ENCODE data around the gene ZNF613.

DNA sequence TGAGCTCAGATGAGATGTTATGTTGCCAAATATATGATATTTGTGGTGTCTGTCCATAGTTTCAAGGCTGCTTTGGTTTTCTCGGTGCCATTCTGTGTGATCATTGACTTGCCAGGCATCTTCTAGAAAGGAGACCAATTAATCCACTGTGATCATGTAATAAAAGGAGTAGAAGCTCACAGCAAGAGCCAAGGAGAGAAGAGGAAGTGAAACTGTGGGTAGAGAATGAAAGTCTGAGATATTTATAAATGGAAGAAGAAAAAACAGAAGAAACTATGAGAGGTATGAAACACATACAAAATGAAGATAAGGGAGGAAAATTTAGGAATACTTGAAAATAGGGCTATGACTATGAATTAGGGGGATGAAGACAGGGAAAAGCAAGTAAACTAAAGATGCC lies 11.1 kb upstream of the ZNF613 start:
- no peak for TF ChIP-seq POLR2A (IDR thresholded peaks at IDR 0.05; ENCODE audit: low read depth, low read length)
- no peak for TF ChIP-seq POLR2AphosphoS5 (IDR thresholded peaks at IDR 0.05; ENCODE audit: insufficient read depth, low read depth, low read length)
- TF ChIP-seq, protein P1, sequence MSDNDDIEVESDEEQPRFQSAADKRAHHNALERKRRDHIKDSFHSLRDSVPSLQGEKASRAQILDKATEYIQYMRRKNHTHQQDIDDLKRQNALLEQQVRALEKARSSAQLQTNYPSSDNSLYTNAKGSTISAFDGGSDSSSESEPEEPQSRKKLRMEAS (IDR thresholded peaks at IDR 0.05; ENCODE audit: insufficient read depth, insufficient read length): no peak
- TF ChIP-seq, protein P2, sequence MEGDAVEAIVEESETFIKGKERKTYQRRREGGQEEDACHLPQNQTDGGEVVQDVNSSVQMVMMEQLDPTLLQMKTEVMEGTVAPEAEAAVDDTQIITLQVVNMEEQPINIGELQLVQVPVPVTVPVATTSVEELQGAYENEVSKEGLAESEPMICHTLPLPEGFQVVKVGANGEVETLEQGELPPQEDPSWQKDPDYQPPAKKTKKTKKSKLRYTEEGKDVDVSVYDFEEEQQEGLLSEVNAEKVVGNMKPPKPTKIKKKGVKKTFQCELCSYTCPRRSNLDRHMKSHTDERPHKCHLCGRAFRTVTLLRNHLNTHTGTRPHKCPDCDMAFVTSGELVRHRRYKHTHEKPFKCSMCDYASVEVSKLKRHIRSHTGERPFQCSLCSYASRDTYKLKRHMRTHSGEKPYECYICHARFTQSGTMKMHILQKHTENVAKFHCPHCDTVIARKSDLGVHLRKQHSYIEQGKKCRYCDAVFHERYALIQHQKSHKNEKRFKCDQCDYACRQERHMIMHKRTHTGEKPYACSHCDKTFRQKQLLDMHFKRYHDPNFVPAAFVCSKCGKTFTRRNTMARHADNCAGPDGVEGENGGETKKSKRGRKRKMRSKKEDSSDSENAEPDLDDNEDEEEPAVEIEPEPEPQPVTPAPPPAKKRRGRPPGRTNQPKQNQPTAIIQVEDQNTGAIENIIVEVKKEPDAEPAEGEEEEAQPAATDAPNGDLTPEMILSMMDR (IDR thresholded peaks at IDR 0.05; ENCODE audit: extremely low read depth in 1 of 2, insufficient read depth in 1 of 2, low read depth in 1 of 2, low read length in 2 of 2): no peak
- TF ChIP-seq MYC (IDR thresholded peaks at IDR 0.05; ENCODE audit: low read depth, low read length): no peak
- TF ChIP-seq EZH2 (IDR thresholded peaks at IDR 0.05; ENCODE audit: borderline replicate concordance, low read depth, low read length, severe bottlenecking): no peak
- TF ChIP-seq GATA2 (IDR thresholded peaks at IDR 0.05; ENCODE audit: insufficient read depth, insufficient read length, low read depth, low read length): no peak

Measured in endothelial cell of umbilical vein (primary cell).